Mesenchymal stem cell (in vitro differentiated cells and primary cell): ENCODE results near the gene WDR62.

Experiments
- DNase-seq: peaks from one replicate; pipeline ENCODE4 v3.0.0-alpha.2; 2013
- H2AFZ ChIP-seq: one replicate; pipeline ENCODE4 v1.6.1; 2013; ENCODE audit warnings: low read depth, mild to moderate bottlenecking, control low read depth, inconsistent platforms, low read length, moderate library complexity
- H2AK5ac ChIP-seq: 2 replicates; pipeline ENCODE4 v1.6.1; 2013; ENCODE audit warnings: low read length, moderate library complexity, mild to moderate bottlenecking, inconsistent platforms; ENCODE audit not compliant: severe bottlenecking
- H2BK120ac ChIP-seq: one replicate; pipeline ENCODE4 v1.6.1; 2013; ENCODE audit warnings: low read depth, mild to moderate bottlenecking, inconsistent platforms, low read length, moderate library complexity
- H2BK12ac ChIP-seq, 2 experiments: one replicate each; pipeline ENCODE4 v1.6.1; 2013; ENCODE audit warnings: inconsistent platforms in 2 of 2, low read length in 2 of 2, mild to moderate bottlenecking in 2 of 2, moderate library complexity in 2 of 2, control low read depth in 1 of 2
- H2BK15ac ChIP-seq: one replicate; pipeline ENCODE4 v1.6.1; 2013; ENCODE audit warnings: mild to moderate bottlenecking, low read depth, inconsistent platforms; ENCODE audit not compliant: poor library complexity, severe bottlenecking
- H2BK5ac ChIP-seq: 2 replicates; pipeline ENCODE4 v1.6.1; 2013; ENCODE audit warnings: low read depth, mild to moderate bottlenecking, low read length, control low read depth, inconsistent platforms; ENCODE audit not compliant: poor library complexity, severe bottlenecking
- H3K14ac ChIP-seq, 2 experiments: one replicate each; pipeline ENCODE4 v1.6.1; 2013; ENCODE audit warnings: inconsistent platforms in 2 of 2, low read length in 2 of 2, control low read depth in 1 of 2, mild to moderate bottlenecking in 1 of 2, moderate library complexity in 1 of 2
- H3K18ac ChIP-seq, 2 experiments: one replicate each; pipeline ENCODE4 v1.6.1; 2013; ENCODE audit warnings: inconsistent platforms in 2 of 2, low read length in 2 of 2, control low read depth in 1 of 2, low read depth in 1 of 2, mild to moderate bottlenecking in 1 of 2
- H3K23ac ChIP-seq, 2 experiments: one replicate each; pipeline ENCODE4 v1.6.1; 2013; ENCODE audit warnings: inconsistent platforms in 2 of 2, low read length in 2 of 2, mild to moderate bottlenecking in 2 of 2, moderate library complexity in 2 of 2, control low read depth in 1 of 2
- H3K27ac ChIP-seq: 2 replicates; pipeline ENCODE4 v1.5.1; 2013; ENCODE audit warnings: mild to moderate bottlenecking, moderate library complexity, low read length, control low read depth, inconsistent platforms; ENCODE audit not compliant: poor library complexity, severe bottlenecking
- H3K27me3 ChIP-seq, 2 experiments: 2 replicates each; pipeline versions ENCODE4 v1.6.1 to v1.7.0; 2013; ENCODE audit warnings: low read length in 2 of 2, mild to moderate bottlenecking in 2 of 2, moderate library complexity in 2 of 2, control low read depth in 1 of 2, inconsistent platforms in 1 of 2; ENCODE audit not compliant: control insufficient read depth in 1 of 2, insufficient read depth in 1 of 2
- H3K36me3 ChIP-seq, 2 experiments: 2 replicates each; pipeline versions ENCODE4 v1.6.1 to v1.7.0; 2013; ENCODE audit warnings: low read length in 2 of 2, control low read depth in 1 of 2, inconsistent platforms in 1 of 2, low read depth in 1 of 2, mild to moderate bottlenecking in 1 of 2; ENCODE audit not compliant: insufficient read depth in 2 of 2, control insufficient read depth in 1 of 2
- H3K4ac ChIP-seq, 2 experiments: one replicate each; pipeline ENCODE4 v1.6.1; 2013; ENCODE audit warnings: inconsistent platforms in 2 of 2, low read length in 2 of 2, mild to moderate bottlenecking in 2 of 2, moderate library complexity in 2 of 2, control low read depth in 1 of 2, low read depth in 1 of 2
- H3K4me1 ChIP-seq: 2 replicates; pipeline ENCODE4 v1.6.1; 2013; ENCODE audit warnings: low read depth, low read length, control low read depth; ENCODE audit not compliant: control insufficient read depth, insufficient read depth
- H3K4me2 ChIP-seq: 2 replicates; pipeline ENCODE4 v1.6.1; 2013; ENCODE audit warnings: low read length, mild to moderate bottlenecking, inconsistent platforms; ENCODE audit not compliant: poor library complexity, severe bottlenecking
- H3K4me3 ChIP-seq, 2 experiments: 2 replicates each; pipeline versions ENCODE4 v1.5.1 to v1.7.0; 2013; ENCODE audit warnings: low read length in 2 of 2, mild to moderate bottlenecking in 2 of 2, control low read depth in 1 of 2, low read depth in 1 of 2; ENCODE audit not compliant: insufficient read depth in 1 of 2
- H3K79me1 ChIP-seq: replicated peaks from 2 replicates; pipeline ENCODE4 v1.6.1; 2013; ENCODE audit warnings: mild to moderate bottlenecking, control low read depth, low read length, inconsistent platforms; ENCODE audit not compliant: poor library complexity, severe bottlenecking
- H3K9ac ChIP-seq: 2 replicates; pipeline ENCODE4 v1.7.0; 2013; ENCODE audit warnings: mild to moderate bottlenecking, low read length, moderate library complexity
- H3K9me3 ChIP-seq: 2 replicates; pipeline ENCODE4 v1.7.0; 2013; ENCODE audit warnings: mild to moderate bottlenecking, low read length; ENCODE audit not compliant: control insufficient read depth
- H4K8ac ChIP-seq: one replicate; pipeline ENCODE4 v1.6.1; 2013; ENCODE audit warnings: inconsistent platforms, mild to moderate bottlenecking, low read length, moderate library complexity
- H4K91ac ChIP-seq: one replicate; pipeline ENCODE4 v1.6.1; 2013; ENCODE audit warnings: mild to moderate bottlenecking, low read length, inconsistent platforms
- WGBS: methylation state at CpG from one replicate; pipeline ENCODE4 v1.1.7; 2013; ENCODE audit warnings: mixed read lengths; 5-methylcytosine and 5-hydroxymethylcytosine counted together

The WDR62 gene

GRCh38 chr19:36014012-36014924, 40.4 kb upstream of the WDR62 start, which contains the start of gene ALKBH6:
Gene ALKBH6 (minus strand): TSS chr19:36014213. CDS start chr19:36013397, 816 bp downstream.
- Histone ChIP-seq H4K8ac (peak within 1 kb of the TSS; percentile 12), H2AK5ac (peak within 1 kb of the TSS; percentile 53), H2BK12ac (peak within 1 kb of the TSS in 1 of 2 experiments; percentile 59), H3K36me3 (peaks cover 36 to 39% of the 10 kb centered on the region in 2 experiments), H3K79me1 (peaks cover 21% of the 10 kb centered on the region), H3K4me1 (peaks cover 20% of the 10 kb centered on the region), H2AFZ (peak within 1 kb of the TSS; percentile 78), H3K4ac (peak within 1 kb of the TSS; percentile 43 to 45), H3K4me2 (peak within 1 kb of the TSS; percentile 71), H3K4me3 (peak within 1 kb of the TSS; percentile 75 to 92), H2BK15ac (peak within 1 kb of the TSS; percentile 48), H3K14ac (peak within 1 kb of the TSS; percentile 45 to 76), H2BK5ac (no peak within 1 kb of the TSS), H4K91ac (no peak within 1 kb of the TSS), H3K23ac (no peak within 1 kb of the TSS), H3K18ac (peak within 1 kb of the TSS in 1 of 2 experiments; percentile 74), H2BK120ac (peak within 1 kb of the TSS; percentile 11), H3K9ac (peak within 1 kb of the TSS; percentile 96), H3K27me3 (no peaks in the 10 kb centered on the region), H3K27ac (no peak within 1 kb of the TSS), H3K9me3 (no peaks in the 10 kb centered on the region)
- peak; percentile 99 for DNase-seq
- 4% methylated on average over 36 of the region's 42 CpGs for WGBS

- H3K79me1 ChIP-seq: peaks cover 3% of the 10 kb centered on the region
- H2BK120ac ChIP-seq: no peak overlapping the region
- no peak overlapping the region for H3K27ac ChIP-seq
- no peak overlapping the region for H4K91ac ChIP-seq
- H2AK5ac ChIP-seq: no peak overlapping the region
- H4K8ac ChIP-seq: no peak overlapping the region
- no peak overlapping the region for H2BK15ac ChIP-seq
- H2BK5ac ChIP-seq: no peak overlapping the region
- H3K36me3 ChIP-seq: peaks cover 64 to 75% of the 10 kb centered on the region in 2 experiments
- H3K14ac ChIP-seq: no peak overlapping the region
- 98% methylated on average over 19 of the region's 22 CpGs for WGBS
- H3K23ac ChIP-seq: no peak overlapping the region
- H2BK12ac ChIP-seq: no peak overlapping the region
- H3K9ac ChIP-seq: no peak overlapping the region
- no peaks in the 10 kb centered on the region for H3K9me3 ChIP-seq
- no peak overlapping the region for H3K4ac ChIP-seq
- H3K4me2 ChIP-seq: no peak overlapping the region
- peaks cover 5% of the 10 kb centered on the region for H3K4me1 ChIP-seq
- no peaks in the 10 kb centered on the region for H3K27me3 ChIP-seq
- peak overlapping the region in 1 of 2 experiments; percentile 26 for H3K4me3 ChIP-seq
- no peak overlapping the region for H3K18ac ChIP-seq
- no peak for DNase-seq
- no peak overlapping the region for H2AFZ ChIP-seq
Observed at GRCh38 chr19:36019061-36019670, 35.5 kb upstream of the WDR62 start.

DNA sequence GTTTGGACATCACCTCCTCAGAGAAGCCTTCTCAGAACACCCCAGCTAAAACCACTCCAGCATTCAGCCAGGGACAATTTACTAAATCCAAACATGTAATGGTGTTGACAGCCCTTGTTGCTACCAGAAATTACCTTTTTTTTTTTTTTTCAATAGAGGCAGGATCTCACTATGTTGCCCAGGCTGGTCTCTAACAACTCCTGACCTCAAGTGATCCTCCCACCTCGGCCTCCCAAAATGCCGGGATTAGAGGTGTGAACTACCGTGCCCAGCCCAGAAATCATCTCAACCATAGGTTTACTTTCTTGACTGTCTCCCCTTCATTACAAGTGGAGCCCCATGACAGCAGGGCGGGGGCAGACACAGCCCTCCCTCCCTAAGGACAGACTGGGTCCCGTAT, 31.3 kb upstream of the WDR62 start:
- WGBS: 96% methylated on average over 5 of the region's 5 CpGs
- no peak for DNase-seq
- H3K18ac ChIP-seq: no peak overlapping the region
- no peak overlapping the region for H3K4me3 ChIP-seq
- no peak overlapping the region for H2BK120ac ChIP-seq
- H4K91ac ChIP-seq: no peak overlapping the region
- no peak overlapping the region for H3K4me2 ChIP-seq
- no peak overlapping the region for H2BK5ac ChIP-seq
- no peak overlapping the region for H2AK5ac ChIP-seq
- no peak overlapping the region for H3K9ac ChIP-seq
- H3K79me1 ChIP-seq: peaks cover 8% of the 10 kb centered on the region
- H4K8ac ChIP-seq: no peak overlapping the region
- no peak overlapping the region for H2BK15ac ChIP-seq
- H3K4me1 ChIP-seq: no peaks in the 10 kb centered on the region
- H3K27ac ChIP-seq: no peak overlapping the region
- no peaks in the 10 kb centered on the region for H3K27me3 ChIP-seq
- no peak overlapping the region for H3K14ac ChIP-seq
- H3K23ac ChIP-seq: no peak overlapping the region
- no peak overlapping the region for H3K4ac ChIP-seq
- no peak overlapping the region for H2AFZ ChIP-seq
- H3K36me3 ChIP-seq: peaks cover 79 to 80% of the 10 kb centered on the region in 2 experiments
- no peaks in the 10 kb centered on the region for H3K9me3 ChIP-seq
- H2BK12ac ChIP-seq: no peak overlapping the region

- Histone ChIP-seq H3K14ac (no peak overlapping the region), H3K4me1 (no peaks in the 10 kb centered on the region), H2BK15ac (no peak overlapping the region), H3K9ac (no peak overlapping the region), H2AFZ (no peak overlapping the region), H2BK12ac (no peak overlapping the region), H3K4ac (no peak overlapping the region), H3K18ac (no peak overlapping the region), H3K27me3 (no peaks in the 10 kb centered on the region), H3K36me3 (peaks cover 73 to 76% of the 10 kb centered on the region in 2 experiments), H2BK120ac (no peak overlapping the region), H2BK5ac (no peak overlapping the region), H2AK5ac (no peak overlapping the region), H3K27ac (no peak overlapping the region), H3K9me3 (no peaks in the 10 kb centered on the region), H3K4me2 (no peak overlapping the region), H4K8ac (no peak overlapping the region), H3K4me3 (no peak overlapping the region), H3K79me1 (peaks cover 11% of the 10 kb centered on the region), H3K23ac (no peak overlapping the region), H4K91ac (no peak overlapping the region)
- WGBS: 57% methylated on average over 1 of the region's 1 CpG
- no peak for DNase-seq
Observed at GRCh38 chr19:36025541-36025940, 29.2 kb upstream of the WDR62 start.
